ENCODE results near the gene IL21R. TPM values are rescaled to one million over a fixed set of nuclear protein-coding genes. Genes with fewer than 3 reads are reported as not detected.

The IL21R gene
- total RNA-seq, 1 experiment from 2014 or later, result 3.8 TPM

DNA sequence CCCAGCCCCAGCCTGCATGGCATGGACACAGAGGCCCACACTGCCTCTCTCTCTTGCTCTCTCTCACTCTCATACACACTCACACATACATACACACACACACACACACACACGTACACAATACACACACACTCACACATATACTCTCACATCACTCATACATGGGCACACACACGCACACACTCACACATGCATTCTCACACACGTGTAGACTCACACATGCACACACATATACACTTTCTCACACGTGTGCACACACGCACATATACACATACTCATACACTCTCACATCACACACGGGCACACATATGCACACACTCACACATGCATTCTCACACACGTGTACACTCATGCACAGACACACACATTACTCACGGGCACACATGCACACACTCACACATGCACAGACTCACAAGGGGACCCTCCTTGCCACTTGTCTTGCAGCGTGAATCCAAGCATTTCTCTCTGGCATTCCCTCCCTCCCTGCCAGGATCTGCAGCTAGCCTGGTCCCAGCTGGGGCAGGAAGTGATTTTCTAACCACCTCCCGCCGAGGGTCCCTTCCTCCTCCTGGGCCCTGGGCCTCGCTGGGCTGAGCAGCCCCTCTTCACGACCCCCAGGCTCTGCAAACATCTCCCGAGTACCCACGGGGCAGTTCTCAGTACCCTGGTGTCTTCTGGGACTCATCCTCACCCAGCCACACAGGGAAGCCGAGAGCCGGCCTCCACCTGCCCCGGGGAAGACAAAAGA is 37.5 kb downstream of the IL21R start:
- intact Hi-C loops (cut with micrococcal nuclease; ENCODE audit: unreplicated experiment), result no loop called here
- ChIA-PET POLR2A (ENCODE audit: unreplicated experiment) (interaction anchor here (0.6 kb wide), 1 partner anchor 72 kb away, joined by 6 read pairs; no protein-coding TSS in a partner anchor), CTCF (interaction anchor here (0.7 kb wide), 1 partner anchor 61 kb away, joined by 7 read pairs; no protein-coding TSS in a partner anchor)
- H3K27me3 ChIP-seq (ENCODE audit: insufficient read depth, low read depth), result no peaks in the 10 kb centered on the region
- no TSS peak for BruUV-seq (replicated peaks)
- DNase-seq, result no peak
- no peak overlapping the region for H3K4me3 ChIP-seq
- no peaks in the 10 kb centered on the region for H3K9me2 ChIP-seq (ENCODE audit: insufficient read depth)
- peaks cover 6% of the 10 kb centered on the region for H3K9me3 ChIP-seq (ENCODE audit: insufficient read depth, low read depth)
- TF ChIP-seq, protein P1, sequence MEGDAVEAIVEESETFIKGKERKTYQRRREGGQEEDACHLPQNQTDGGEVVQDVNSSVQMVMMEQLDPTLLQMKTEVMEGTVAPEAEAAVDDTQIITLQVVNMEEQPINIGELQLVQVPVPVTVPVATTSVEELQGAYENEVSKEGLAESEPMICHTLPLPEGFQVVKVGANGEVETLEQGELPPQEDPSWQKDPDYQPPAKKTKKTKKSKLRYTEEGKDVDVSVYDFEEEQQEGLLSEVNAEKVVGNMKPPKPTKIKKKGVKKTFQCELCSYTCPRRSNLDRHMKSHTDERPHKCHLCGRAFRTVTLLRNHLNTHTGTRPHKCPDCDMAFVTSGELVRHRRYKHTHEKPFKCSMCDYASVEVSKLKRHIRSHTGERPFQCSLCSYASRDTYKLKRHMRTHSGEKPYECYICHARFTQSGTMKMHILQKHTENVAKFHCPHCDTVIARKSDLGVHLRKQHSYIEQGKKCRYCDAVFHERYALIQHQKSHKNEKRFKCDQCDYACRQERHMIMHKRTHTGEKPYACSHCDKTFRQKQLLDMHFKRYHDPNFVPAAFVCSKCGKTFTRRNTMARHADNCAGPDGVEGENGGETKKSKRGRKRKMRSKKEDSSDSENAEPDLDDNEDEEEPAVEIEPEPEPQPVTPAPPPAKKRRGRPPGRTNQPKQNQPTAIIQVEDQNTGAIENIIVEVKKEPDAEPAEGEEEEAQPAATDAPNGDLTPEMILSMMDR (conservative IDR thresholded peaks at IDR 0.05), result no peak
- no peak for TF ChIP-seq EZH2 (IDR thresholded peaks at IDR 0.05; ENCODE audit: low read depth)
- no peaks in the 10 kb centered on the region for H4K20me1 ChIP-seq (ENCODE audit: insufficient read depth)
- no peaks in the 10 kb centered on the region for H3K4me1 ChIP-seq (replicated peaks; ENCODE audit: insufficient read depth)
- no peaks in the 10 kb centered on the region for H3K36me3 ChIP-seq (ENCODE audit: low read depth)
- H3F3A ChIP-seq (ENCODE audit: insufficient read depth, low read depth), result no peaks in the 10 kb centered on the region
- no peak overlapping the region for H3K4me2 ChIP-seq
- no peaks in the 10 kb centered on the region for H3K79me2 ChIP-seq (ENCODE audit: low read depth)
- H2AFZ ChIP-seq, result no peak overlapping the region
- H3K27ac ChIP-seq, result no peak overlapping the region

DNA sequence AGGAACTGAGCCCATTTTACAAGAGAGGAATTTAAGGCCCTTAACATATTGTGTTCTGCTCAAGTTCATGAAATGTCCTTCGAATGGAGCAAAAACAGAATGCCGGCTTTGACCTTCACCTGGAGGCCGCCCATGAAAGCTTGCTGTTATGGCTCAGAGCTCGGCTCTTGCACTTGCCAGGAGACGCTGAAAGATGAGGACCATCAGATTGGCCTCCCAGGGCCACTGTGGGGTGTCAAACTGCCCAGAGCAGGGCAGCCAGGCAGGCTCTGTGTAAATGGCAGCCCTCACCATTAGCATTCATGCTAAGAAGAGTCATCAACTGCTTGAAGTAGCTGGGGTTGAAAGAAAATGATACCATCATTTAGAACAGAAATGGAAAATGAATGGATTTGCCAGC is 39.3 kb downstream of the IL21R start:
- Histone ChIP-seq H3K9me3 (ENCODE audit: insufficient read depth, low read depth) (peaks cover 6% of the 10 kb centered on the region), H3K4me2 (no peak overlapping the region), H3K79me2 (ENCODE audit: low read depth) (no peaks in the 10 kb centered on the region), H3F3A (ENCODE audit: insufficient read depth, low read depth) (no peaks in the 10 kb centered on the region), H3K4me1 (replicated peaks; ENCODE audit: insufficient read depth) (no peaks in the 10 kb centered on the region), H3K4me3 (no peak overlapping the region), H3K27ac (no peak overlapping the region), H3K9me2 (ENCODE audit: insufficient read depth) (no peaks in the 10 kb centered on the region), H2AFZ (no peak overlapping the region), H3K27me3 (ENCODE audit: insufficient read depth, low read depth) (no peaks in the 10 kb centered on the region), H4K20me1 (ENCODE audit: insufficient read depth) (no peaks in the 10 kb centered on the region), H3K36me3 (ENCODE audit: low read depth) (no peaks in the 10 kb centered on the region)
- TF ChIP-seq, protein P1 (conservative IDR thresholded peaks at IDR 0.05), result no peak
- no peak for TF ChIP-seq EZH2 (IDR thresholded peaks at IDR 0.05; ENCODE audit: low read depth)
- POLR2A ChIA-PET (ENCODE audit: unreplicated experiment), result no interaction called here
- BruUV-seq (replicated peaks), result no TSS peak
- no peak for DNase-seq
- CTCF ChIA-PET, result no interaction called here
- intact Hi-C loops (cut with micrococcal nuclease; ENCODE audit: unreplicated experiment), result no loop called here

DNA sequence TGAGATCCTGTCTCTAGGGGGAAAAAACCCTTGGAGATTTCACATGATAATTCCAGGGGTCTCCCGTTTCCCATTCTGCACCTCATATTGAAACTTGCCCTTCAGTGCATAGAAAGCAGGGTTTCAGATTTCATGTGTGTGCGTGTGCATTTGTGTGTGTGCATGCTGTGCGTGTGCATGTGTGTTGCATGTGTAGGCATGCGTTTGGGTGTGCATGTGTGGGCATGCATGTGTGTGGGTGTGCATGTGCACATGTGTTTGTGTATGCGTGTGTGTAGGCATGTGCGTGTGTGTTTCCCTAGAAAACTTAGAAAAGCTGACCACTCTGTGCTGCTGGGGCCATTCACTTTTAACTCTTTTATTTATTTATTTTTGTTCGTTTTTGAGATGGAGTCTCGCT is 40.0 kb downstream of the IL21R start:
- Histone ChIP-seq H3K4me3 (no peak overlapping the region), H3K36me3 (ENCODE audit: low read depth) (no peaks in the 10 kb centered on the region), H3K79me2 (ENCODE audit: low read depth) (no peaks in the 10 kb centered on the region), H3F3A (ENCODE audit: insufficient read depth, low read depth) (no peaks in the 10 kb centered on the region), H3K9me3 (ENCODE audit: insufficient read depth, low read depth) (peaks cover 6% of the 10 kb centered on the region), H3K27me3 (ENCODE audit: insufficient read depth, low read depth) (no peaks in the 10 kb centered on the region), H3K9me2 (ENCODE audit: insufficient read depth) (no peaks in the 10 kb centered on the region), H3K4me1 (replicated peaks; ENCODE audit: insufficient read depth) (no peaks in the 10 kb centered on the region), H2AFZ (no peak overlapping the region), H3K27ac (no peak overlapping the region), H4K20me1 (ENCODE audit: insufficient read depth) (no peaks in the 10 kb centered on the region), H3K4me2 (no peak overlapping the region)
- DNase-seq, result no peak
- no peak for TF ChIP-seq EZH2 (IDR thresholded peaks at IDR 0.05; ENCODE audit: low read depth)
- TF ChIP-seq, protein P1 (conservative IDR thresholded peaks at IDR 0.05), result no peak
- intact Hi-C loops (cut with micrococcal nuclease; ENCODE audit: unreplicated experiment), result no loop called here
- no TSS peak for BruUV-seq (replicated peaks)
- POLR2A ChIA-PET (ENCODE audit: unreplicated experiment), result no interaction called here
- CTCF ChIA-PET, result no interaction called here
